ENCODE results near the gene SEMA4B. TPM values are rescaled to one million over a fixed set of nuclear protein-coding genes. Genes with fewer than 3 reads are reported as not detected.
A peak's percentile ranks its signal among the peaks of the same experiment; 100 is the strongest.

The SEMA4B gene
- total and polyA plus RNA-seq, 9 of the 15 experiments (the other 6 are each of a cell fraction or from before 2014, with no cell fraction given): 1.3 to 33.6 (median 11.0) TPM

GRCh38 chr15:90234096-90234988 lies 33.2 kb downstream of the SEMA4B start, which contains the start of gene GDPGP1 (continued):
- TF ChIP-seq MITF (IDR thresholded peaks at IDR 0.05) (peak; percentile 15; the same call in 1 of the 2 replicates), ZNF12 (CRISPR knock-in tag; IDR thresholded peaks at IDR 0.05) (no peak), JUN (IDR thresholded peaks at IDR 0.05; ENCODE audit: borderline replicate concordance, low read depth, low read length) (peak; percentile 65; the same call in 1 of the 2 replicates), JUN (CRISPR knock-in tag; IDR thresholded peaks at IDR 0.05; ENCODE audit: borderline replicate concordance) (no peak), ARID1B (IDR thresholded peaks at IDR 0.05) (0 out of 2 replicates have a peak, but pooled peaks have one; percentile 10), NR3C1 (CRISPR knock-in tag; IDR thresholded peaks at IDR 0.05) (0 out of 2 replicates have a peak, but pooled peaks have one; percentile 10), ATF3 (IDR thresholded peaks at IDR 0.05) (peak; percentile 51), ATF3 (CRISPR knock-in tag; conservative IDR thresholded peaks at IDR 0.05) (no peak), CEBPB (tag; IDR thresholded peaks at IDR 0.05) (peak; percentile 88), ID3 (CRISPR knock-in tag; IDR thresholded peaks at IDR 0.05) (no peak), ID3 (tag; IDR thresholded peaks at IDR 0.05) (peak; percentile 33), ZBTB2 (IDR thresholded peaks at IDR 0.05) (0 out of 2 replicates have a peak, but pooled peaks have one; percentile 38), ZNF23 (CRISPR knock-in tag; IDR thresholded peaks at IDR 0.05) (no peak), LEF1 (IDR thresholded peaks at IDR 0.05) (no peak), RBFOX2 (IDR thresholded peaks at IDR 0.05; ENCODE audit: low read depth, low read length) (peak; percentile 82), ARID4B (CRISPR knock-in tag; IDR thresholded peaks at IDR 0.05) (no peak; the same call in none of the 2 replicates), SNRNP70 (optimal IDR thresholded peaks at IDR 0.05; ENCODE audit: low read depth, low read length) (no peak), NRF1 (conservative IDR thresholded peaks at IDR 0.05 in 1 of 2, IDR thresholded peaks at IDR 0.05 in 1 of 2) (peak; percentile 93 to 94), HNRNPH1 (optimal IDR thresholded peaks at IDR 0.05; ENCODE audit: low read depth, low read length) (no peak)
